GM18868 (cell line): Measurements from ENCODE around the gene MSN.
"Not testable (repeated sequence)": the region's sequence is repeated elsewhere in the genome, so short reads cannot be mapped to it uniquely, and the experiment has no call there.

ENCODE experiments used
- ATAC-seq: cut with Tn5 transposase; IDR thresholded peaks from one replicate; pipeline ENCODE4 v1.9.1; 2021; ENCODE audit warnings: mild to moderate bottlenecking, moderate library complexity; ENCODE audit not compliant: unreplicated experiment

Gene MSN

GRCh38 chrX:65667503-65668376 is at the start of gene MSN:
TSS of gene MSN (plus strand) at chrX:65667654. CDS start at chrX:65667842, 188 bp downstream.
- peak; percentile 82 for ATAC-seq

- not testable (repeated sequence) for ATAC-seq
Measured at GRCh38 chrX:65620096-65620705, 47.3 kb upstream of the MSN start.

GRCh38 chrX:65630771-65631170 is 36.7 kb upstream of the MSN start:
- ATAC-seq, result no peak

- ATAC-seq, result no peak
Measured at GRCh38 chrX:65633826-65634225, 33.6 kb upstream of the MSN start.

DNA sequence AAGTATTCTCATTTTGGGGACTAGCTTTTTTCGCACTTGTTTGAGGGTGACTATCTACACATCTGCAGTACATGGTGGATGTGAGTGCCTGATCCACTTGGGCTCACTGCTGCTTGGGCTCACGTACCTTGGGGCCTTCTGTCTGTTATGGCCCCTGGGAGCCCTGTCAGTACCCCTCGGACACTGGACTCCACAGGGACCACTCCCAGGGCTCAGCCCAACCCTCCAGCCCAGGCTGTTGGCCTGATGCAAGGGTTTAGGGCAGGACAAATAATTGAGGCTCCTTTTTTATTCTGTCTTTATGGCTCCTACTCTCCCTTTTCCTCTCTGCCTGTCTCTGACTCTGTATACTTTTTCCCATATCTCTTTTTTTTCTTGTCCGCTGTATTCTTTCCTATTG is 32.7 kb upstream of the MSN start:
- ATAC-seq, result no peak

DNA sequence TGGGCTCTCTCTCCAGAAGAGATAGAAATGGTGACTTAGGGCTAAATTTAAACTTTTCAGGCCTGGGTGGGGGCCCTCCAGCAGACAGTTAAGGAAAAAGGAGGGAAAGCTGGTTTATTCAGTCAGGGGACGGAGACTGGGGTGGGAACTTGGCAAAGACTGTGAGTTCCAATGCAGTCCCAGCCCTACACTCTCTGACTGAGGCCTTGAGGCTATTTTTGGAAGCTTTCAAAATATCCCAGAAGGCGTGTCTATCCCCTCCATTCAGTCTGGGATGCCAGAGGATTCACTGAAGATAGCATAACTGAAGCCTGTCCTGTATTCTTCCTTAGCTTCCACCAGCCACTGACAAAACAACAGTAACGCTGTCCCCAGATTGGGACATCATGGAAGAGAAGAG is 32.1 kb upstream of the MSN start:
- ATAC-seq, result no peak

- no peak for ATAC-seq
Measured at GRCh38 chrX:65635822-65636221, 31.6 kb upstream of the MSN start.

GRCh38 chrX:65636261-65636660 is 31.2 kb upstream of the MSN start:
- ATAC-seq, result not testable (repeated sequence)

DNA sequence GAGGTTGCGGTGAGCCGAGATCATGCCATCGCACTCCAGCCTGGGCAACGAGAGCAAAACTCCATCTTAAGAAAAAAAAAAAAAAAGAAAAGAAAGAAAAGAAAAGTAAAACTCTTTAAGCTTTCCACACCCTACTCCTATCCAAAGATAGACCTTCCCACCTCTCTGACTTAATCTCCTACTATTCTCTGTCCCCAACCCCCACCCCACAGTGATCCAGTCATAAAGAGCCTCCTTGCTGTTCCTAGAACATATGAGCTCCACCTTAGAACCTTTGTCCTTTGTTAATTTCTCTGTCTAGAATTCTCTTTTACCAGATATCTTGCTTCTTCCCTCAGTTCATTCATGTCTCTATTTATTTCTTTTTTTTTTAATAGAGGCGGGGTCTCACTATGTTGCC is 30.1 kb upstream of the MSN start:
- no peak for ATAC-seq

DNA sequence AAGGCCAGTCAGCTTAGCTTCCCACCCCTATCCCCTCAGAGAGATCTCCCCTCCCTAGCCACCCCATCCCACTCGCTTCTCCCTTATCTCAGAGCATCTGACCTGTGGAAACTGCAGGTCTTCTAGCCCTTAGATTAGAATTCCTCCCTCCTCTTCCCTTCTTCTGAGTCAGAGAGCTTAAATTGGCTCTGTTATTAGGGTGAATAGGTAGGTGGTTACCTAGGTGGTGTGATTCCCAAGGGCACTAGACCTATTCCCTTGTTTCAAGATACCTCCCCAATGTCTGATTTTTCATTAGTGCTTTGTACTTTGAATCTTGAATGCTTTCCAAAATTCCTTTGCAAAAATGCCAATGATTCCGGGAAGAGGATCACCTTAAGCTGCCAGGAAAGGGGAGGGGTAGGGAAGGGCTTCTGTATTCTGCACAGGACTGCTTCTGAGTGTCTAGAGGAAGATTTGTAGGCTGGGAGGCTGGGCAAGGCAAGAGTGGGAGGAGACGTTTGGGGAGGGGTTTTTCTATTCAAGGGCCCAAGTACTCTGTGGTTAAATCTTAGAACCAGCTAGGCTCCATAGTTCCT is 24.5 kb upstream of the MSN start:
- no peak for ATAC-seq

GRCh38 chrX:65643531-65644052 is 23.9 kb upstream of the MSN start:
- no peak for ATAC-seq

DNA sequence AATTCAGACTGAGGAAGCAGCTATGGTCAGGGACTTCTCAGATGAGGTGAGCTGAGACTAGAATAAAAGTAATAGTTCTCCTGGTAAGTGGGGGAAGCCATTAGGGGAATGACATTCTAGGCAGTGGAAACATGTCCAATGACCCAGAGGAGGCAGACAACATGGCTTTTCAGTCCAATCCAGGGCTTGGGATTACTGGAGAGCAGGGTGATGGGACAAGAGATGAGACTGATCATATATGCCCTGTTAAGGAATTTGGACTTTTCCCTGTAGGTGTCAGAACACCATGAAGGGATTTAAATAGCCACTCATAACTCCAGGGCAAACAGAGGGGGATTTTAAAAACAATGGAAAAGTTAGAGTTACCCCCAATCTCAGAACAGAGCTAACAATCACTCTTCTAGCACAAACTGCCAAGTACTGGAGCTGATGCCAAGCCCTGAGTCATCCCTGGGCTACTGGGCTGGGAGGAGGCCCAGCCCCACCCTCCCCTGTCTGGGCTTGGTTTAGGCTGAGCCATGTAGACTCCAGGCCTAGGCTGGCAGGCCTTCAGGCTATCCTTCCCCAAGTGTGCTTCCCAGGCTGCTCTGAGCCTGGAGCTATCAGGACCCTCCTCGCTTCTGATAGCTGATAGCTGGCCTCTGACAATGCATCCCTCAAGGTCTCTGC is 22.7 kb upstream of the MSN start:
- ATAC-seq, result no peak

DNA sequence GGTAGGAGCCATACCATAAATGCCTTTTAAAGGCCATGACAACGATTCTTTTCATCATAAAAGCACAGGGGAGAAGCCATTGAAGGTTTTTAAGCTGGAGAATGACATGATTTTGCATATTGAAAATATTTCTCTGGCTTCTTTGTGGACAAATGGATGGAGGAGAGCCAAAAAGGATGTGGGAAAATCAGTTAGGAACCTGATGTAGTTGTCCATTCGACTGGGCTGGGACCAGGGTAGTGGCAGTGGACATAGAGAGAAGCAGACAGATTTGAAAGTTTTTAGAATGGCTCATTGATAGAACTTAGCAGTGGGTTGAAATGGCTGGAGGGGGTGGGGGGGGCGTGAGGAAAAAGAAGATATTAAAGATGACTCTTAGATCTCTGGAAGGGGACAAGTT is 19.7 kb upstream of the MSN start:
- no peak for ATAC-seq

DNA sequence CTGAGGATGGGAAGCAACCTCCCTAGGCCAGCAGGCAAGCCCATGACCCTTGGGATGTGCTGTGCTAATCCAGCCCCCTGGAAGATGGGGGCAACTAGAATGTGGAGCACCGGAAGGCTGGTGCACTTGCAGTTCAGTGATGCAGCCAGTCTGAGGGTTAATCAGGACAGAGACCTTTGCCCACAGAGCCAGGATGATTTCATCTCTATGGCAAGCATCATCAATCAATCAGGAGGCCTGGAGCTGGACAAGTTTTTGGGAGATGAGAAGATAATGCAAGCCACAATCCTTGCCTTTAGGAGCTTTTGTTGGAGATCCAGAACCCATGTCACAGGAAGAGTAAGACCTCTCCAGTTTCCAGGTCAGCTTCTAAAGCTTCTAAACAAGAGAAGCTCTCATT is 15.4 kb upstream of the MSN start:
- no peak for ATAC-seq

GRCh38 chrX:65657009-65657441 is 10.4 kb upstream of the MSN start:
- ATAC-seq, result not testable (repeated sequence)

GRCh38 chrX:65657659-65658058 is 9.8 kb upstream of the MSN start:
- ATAC-seq, result no peak

GRCh38 chrX:65658229-65658628 is 9.2 kb upstream of the MSN start:
- no peak for ATAC-seq

- ATAC-seq, result no peak
Measured at GRCh38 chrX:65667157-65667502, 324 bp upstream of the MSN start.

GRCh38 chrX:65668377-65669310 is 1.2 kb downstream of the MSN start:
- ATAC-seq, result peak; percentile 37

GRCh38 chrX:65671286-65671685 is 3.8 kb downstream of the MSN start:
- ATAC-seq, result no peak
